Stimulated activated CD4-positive, alpha-beta T cell treated with anti-CD3 and anti-CD28 coated beads, TNF-alpha, amount 100 ng/mL, for 4 hours (primary cell): ENCODE measurements around the gene EXOSC5.
"Not testable (repeated sequence)": the region's sequence is repeated elsewhere in the genome, so short reads cannot be mapped to it uniquely, and the experiment has no call there.

Source experiments
- DNase-seq, 3 experiments: peaks; one replicate each; pipeline ENCODE4 v3.0.0-alpha.2; 2020; ENCODE audit warnings: low read depth in 3 of 3

Gene EXOSC5

GRCh38 chr19:41371119-41371518 lies 26.0 kb downstream of the EXOSC5 start:
- not testable (repeated sequence) for DNase-seq

GRCh38 chr19:41369769-41370168 lies 27.4 kb downstream of the EXOSC5 start:
- no peak for DNase-seq

GRCh38 chr19:41367848-41368301 lies 29.3 kb downstream of the EXOSC5 start:
- DNase-seq = no peak

- DNase-seq = no peak
These were observed 31.1 kb downstream of the EXOSC5 start for GRCh38 chr19:41366089-41366488.

GRCh38 chr19:41364524-41365391 lies 32.4 kb downstream of the EXOSC5 start:
- DNase-seq = no peak

- DNase-seq = peak; percentile 93 to 97 (median 96)
These were observed 33.2 kb downstream of the EXOSC5 start, which contains the start of gene B9D2 for GRCh38 chr19:41363753-41364523. Gene B9D2, minus strand, starts transcription at chr19:41364149. Its CDS starts 630 bp downstream, at chr19:41363519.

- DNase-seq = no peak
These were observed 33.8 kb downstream of the EXOSC5 start for GRCh38 chr19:41363371-41363752.

- DNase-seq = no peak
These were observed 34.9 kb downstream of the EXOSC5 start for GRCh38 chr19:41362143-41362847.

GRCh38 chr19:41359741-41360140 lies 37.4 kb downstream of the EXOSC5 start:
- DNase-seq = no peak

- DNase-seq = no peak
These were observed 39.4 kb downstream of the EXOSC5 start for GRCh38 chr19:41357746-41358145.

GRCh38 chr19:41356984-41357739 lies 40.0 kb downstream of the EXOSC5 start:
- no peak for DNase-seq

GRCh38 chr19:41355802-41356201 lies 41.4 kb downstream of the EXOSC5 start:
- no peak for DNase-seq

GRCh38 chr19:41355035-41355434 lies 42.1 kb downstream of the EXOSC5 start:
- no peak for DNase-seq

GRCh38 chr19:41354343-41354953 lies 42.7 kb downstream of the EXOSC5 start:
- DNase-seq = no peak

GRCh38 chr19:41353466-41354342 lies 43.5 kb downstream of the EXOSC5 start, which contains the start of gene TGFB1:
Gene TGFB1, minus strand, starts transcription at chr19:41353922. Its CDS starts 878 bp downstream, at chr19:41353044.
- DNase-seq = peak; percentile 88 to 97 (median 94)

GRCh38 chr19:41352609-41353465 lies 44.3 kb downstream of the EXOSC5 start:
- DNase-seq = peak; percentile 62 to 72 (median 71)

GRCh38 chr19:41352279-41352608 lies 44.9 kb downstream of the EXOSC5 start:
- DNase-seq = no peak

GRCh38 chr19:41351339-41352245 lies 45.6 kb downstream of the EXOSC5 start:
- peak; percentile 67 to 79 (median 72) for DNase-seq
